Pancreas (tissue), 10 donors: ENCODE measurements around the gene TOR2A. TPM values are rescaled to one million over a fixed set of nuclear protein-coding genes. Genes with fewer than 3 reads are reported as not detected.

ENCODE experiments used
- ATAC-seq, 4 donors: fragments of 200-7000 bp; cut with Tn5 transposase; one replicate each; pipeline versions ENCODE4 v1.8.0 to v1.9.1; 2020; ENCODE audit warnings: mild to moderate bottlenecking in 4 of 4, moderate library complexity in 4 of 4
- DNase-seq, 6 donors: peaks; one replicate each; pipeline ENCODE4 v3.0.0-alpha.2; 2020
- FAIRE-seq: peaks from 2 replicates; lab custom pipeline; 2012; peaks lifted over from hg19 to GRCh38; lab: Jason Lieb, UNC
- H3K27ac ChIP-seq, 4 donors: fragments of 200-600 bp; sonication (generic); 1 replicate in 3 of 4; 2 replicates in 1 of 4; pipeline versions ENCODE4 v1.5.0 to v1.8.0; 2020
- H3K27me3 ChIP-seq, 4 donors: fragments of 200-600 bp; one replicate each; pipeline ENCODE4 v1.8.0; 2021
- H3K36me3 ChIP-seq, 3 donors: fragments of 200-600 bp; sonication (generic) in 1 of 3; one replicate each; pipeline versions ENCODE4 v1.5.0 to v1.8.0; 2020 to 2021
- H3K4me1 ChIP-seq, 3 donors: fragments of 200-600 bp; one replicate each; pipeline ENCODE4 v1.8.0; 2021
- H3K4me3 ChIP-seq, 4 donors: fragments of 200-600 bp; sonication (generic) in 2 of 4; one replicate each; pipeline versions ENCODE4 v1.5.0 to v1.8.0; 2020 to 2021
- H3K9me3 ChIP-seq, 4 donors: fragments of 200-600 bp; one replicate each; pipeline ENCODE4 v1.8.0; 2021
- WGBS, 2 donors: extraction: QIAGEN DNeasy Blood & Tissue Kit; methylation state at CpG; one replicate each; pipeline ENCODE4 v1.1.7; 2013; 5-methylcytosine and 5-hydroxymethylcytosine counted together
- intact Hi-C, 3 donors: fragments of 100-400 bp; cut with DNase I; formaldehyde crosslinking; loops; one replicate each; pipeline versions ENCODE4 v1.11.1 to v1.14.2; 2022
- polyA plus RNA-seq, 2 donors: library from polyadenylated mRNA; stranded (reverse); fragments of 200-250 nt; gene quantifications; one replicate each; pipeline ENCODE4 v1.2.3, GENCODE V29; 2013
- total RNA-seq, 6 donors: library from RNA; stranded (reverse); fragmentation: NEBNext Ultra II Directional in 4 of 6; extraction: Animal tissue kit (Norgen Biotek cat#: 25700) in 4 of 6; gene quantifications; one replicate each; pipeline versions ENCODE4 v1.2.1 to v1.2.4, GENCODE V29; 2021 to 2023
- TF ChIP-seq, protein P1 (sequence below), 4 donors: fragments of 200-600 bp; sonication (generic) in 3 of 4; IDR thresholded peaks; one replicate each; pipeline versions ENCODE4 v1.5.0 to v1.8.0; 2021; ENCODE audit warnings: antibody characterized with exemption in 4 of 4
- donor health status: healthy with polysubstance abuse.
- donor health status: DM: no; HTN: no; CAD: no; lungs with moderate emphysema.
- donor health status: DM: no; HTN: no; CAD: no.
- donor health status: control.
- donor health status: control.
- donor health status: Bipolar disorder and iron deficiency.
- donor health status: DM: yes; HTN: yes; CAD: no.
- donor health status: DM: no; HTN: no; CAD: no.
- donor health status: DM: no; HTN: no; CAD: no.
- donor health status: DM: yes; HTN: yes; CAD: no.

Gene TOR2A
- total and polyA plus RNA-seq, 8 donors = 4.2 to 17.5 (median 6.1) TPM

DNA sequence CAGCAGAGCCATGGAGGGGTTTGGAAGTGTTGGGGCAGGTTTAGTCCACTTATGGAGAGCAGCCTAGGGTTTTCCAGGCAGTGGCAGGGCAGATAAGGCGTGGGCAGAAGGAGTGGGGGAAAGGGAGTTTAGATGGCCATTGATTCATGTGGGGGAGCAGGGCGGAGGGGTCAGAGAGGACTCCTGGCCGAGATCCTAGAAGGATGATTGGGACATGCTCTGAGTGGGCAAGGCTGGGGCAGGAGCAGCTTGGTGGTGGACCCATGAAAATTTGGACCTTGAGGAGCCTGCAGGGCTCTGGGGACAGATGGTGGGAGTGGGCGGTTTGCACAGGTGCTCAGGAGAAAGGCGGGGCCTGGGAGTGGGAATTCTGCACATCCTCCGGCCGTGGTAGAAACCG lies 18.1 kb upstream of the TOR2A start:
- H3K36me3 ChIP-seq = no peaks in the 10 kb centered on the region
- no peak overlapping the region for H3K27ac ChIP-seq
- ATAC-seq (no peak), DNase-seq (no peak), FAIRE-seq (no peak)
- intact Hi-C loops = no loop called here
- no peak overlapping the region for H3K4me3 ChIP-seq
- peaks cover 0 to 9% (median 3%) of the 10 kb centered on the region in 4 donors for H3K27me3 ChIP-seq
- TF ChIP-seq, protein P1, sequence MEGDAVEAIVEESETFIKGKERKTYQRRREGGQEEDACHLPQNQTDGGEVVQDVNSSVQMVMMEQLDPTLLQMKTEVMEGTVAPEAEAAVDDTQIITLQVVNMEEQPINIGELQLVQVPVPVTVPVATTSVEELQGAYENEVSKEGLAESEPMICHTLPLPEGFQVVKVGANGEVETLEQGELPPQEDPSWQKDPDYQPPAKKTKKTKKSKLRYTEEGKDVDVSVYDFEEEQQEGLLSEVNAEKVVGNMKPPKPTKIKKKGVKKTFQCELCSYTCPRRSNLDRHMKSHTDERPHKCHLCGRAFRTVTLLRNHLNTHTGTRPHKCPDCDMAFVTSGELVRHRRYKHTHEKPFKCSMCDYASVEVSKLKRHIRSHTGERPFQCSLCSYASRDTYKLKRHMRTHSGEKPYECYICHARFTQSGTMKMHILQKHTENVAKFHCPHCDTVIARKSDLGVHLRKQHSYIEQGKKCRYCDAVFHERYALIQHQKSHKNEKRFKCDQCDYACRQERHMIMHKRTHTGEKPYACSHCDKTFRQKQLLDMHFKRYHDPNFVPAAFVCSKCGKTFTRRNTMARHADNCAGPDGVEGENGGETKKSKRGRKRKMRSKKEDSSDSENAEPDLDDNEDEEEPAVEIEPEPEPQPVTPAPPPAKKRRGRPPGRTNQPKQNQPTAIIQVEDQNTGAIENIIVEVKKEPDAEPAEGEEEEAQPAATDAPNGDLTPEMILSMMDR (IDR thresholded peaks at IDR 0.05) = no peak
- no peaks in the 10 kb centered on the region for H3K4me1 ChIP-seq
- no peaks in the 10 kb centered on the region for H3K9me3 ChIP-seq
- WGBS, 2 donors = 73 to 81% methylated on average over 8 of the region's 8 CpGs

- 17 to 19% methylated on average over 10 of the region's 10 CpGs for WGBS, 2 donors
- ATAC-seq = peak in 3 of 4 donors; percentile 49 to 81 (median 72)
- Histone ChIP-seq H3K27me3 (peaks cover 0 to 9% (median 3%) of the 10 kb centered on the region in 4 donors), H3K36me3 (no peaks in the 10 kb centered on the region), H3K9me3 (no peaks in the 10 kb centered on the region), H3K4me3 (no peak overlapping the region), H3K27ac (no peak overlapping the region), H3K4me1 (no peaks in the 10 kb centered on the region)
- intact Hi-C loops = no loop called here
- TF ChIP-seq, protein P1 (IDR thresholded peaks at IDR 0.05) = no peak
- DNase-seq = no peak
- no peak for FAIRE-seq
Observed at GRCh38 chr9:127751269-127752054, 16.4 kb upstream of the TOR2A start.

DNA sequence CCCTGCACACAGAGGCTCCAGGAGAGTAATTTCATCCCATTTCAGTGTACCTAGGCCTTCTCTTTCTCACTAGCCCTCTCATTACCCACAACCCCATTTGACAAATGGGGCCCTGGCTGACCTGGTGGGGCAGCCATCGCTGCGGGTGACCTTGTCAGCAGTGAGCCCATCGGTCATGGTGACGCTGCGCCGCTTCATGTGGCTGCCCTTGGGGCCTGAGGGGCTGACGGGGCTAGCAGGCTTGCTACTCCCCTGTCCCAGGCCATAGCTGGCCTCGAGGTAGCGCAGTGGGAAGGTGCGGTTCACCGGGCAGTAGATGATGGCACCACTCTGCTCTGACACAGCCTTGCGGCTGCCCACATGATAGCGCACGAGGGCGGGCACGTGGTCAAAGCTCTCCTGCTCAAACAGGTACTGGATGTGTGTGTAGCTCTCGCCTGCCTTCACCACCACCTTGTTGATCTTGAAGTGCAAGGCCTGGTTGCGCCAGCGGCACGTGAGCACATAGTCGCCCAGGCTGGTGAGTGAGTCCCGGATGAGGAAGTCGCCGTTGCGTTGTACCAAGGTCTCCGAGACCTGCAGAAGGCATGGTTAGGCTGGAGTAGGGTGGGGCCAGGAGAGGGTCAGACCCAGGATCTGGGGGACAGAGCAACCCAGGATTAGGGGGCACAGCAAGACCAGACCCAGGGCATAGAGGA lies 14.1 kb upstream of the TOR2A start:
- ATAC-seq = no peak
- Histone ChIP-seq H3K4me3 (no peak overlapping the region), H3K36me3 (no peaks in the 10 kb centered on the region), H3K27ac (no peak overlapping the region), H3K27me3 (peaks cover 0 to 7% (median 1%) of the 10 kb centered on the region in 4 donors), H3K9me3 (no peaks in the 10 kb centered on the region), H3K4me1 (no peaks in the 10 kb centered on the region)
- no peak for FAIRE-seq
- TF ChIP-seq, protein P1 (IDR thresholded peaks at IDR 0.05) = no peak
- no peak for DNase-seq
- intact Hi-C loops = no loop called here
- 83 to 89% methylated on average over 26 of the region's 26 CpGs for WGBS, 2 donors

GRCh38 chr9:127746959-127747569 lies 12.0 kb upstream of the TOR2A start:
- 57 to 63% methylated on average over 15 of the region's 15 CpGs for WGBS, 2 donors
- intact Hi-C loops = no loop called here
- H3K27me3 ChIP-seq = no peaks in the 10 kb centered on the region
- no peak overlapping the region for H3K4me3 ChIP-seq
- H3K36me3 ChIP-seq = no peaks in the 10 kb centered on the region
- H3K4me1 ChIP-seq = no peaks in the 10 kb centered on the region
- ATAC-seq (no peak), FAIRE-seq (no peak), DNase-seq (no peak)
- no peak overlapping the region for H3K27ac ChIP-seq
- H3K9me3 ChIP-seq = no peaks in the 10 kb centered on the region
- TF ChIP-seq, protein P1 (IDR thresholded peaks at IDR 0.05) = no peak
